Neural progenitor cell (in vitro differentiated cells): Measurements from ENCODE around the gene IL16.

Source experiments
- EZH2phosphoT487 ChIP-seq: fragments of 200-600 bp; sonication (generic); IDR thresholded peaks from 2 replicates; pipeline ENCODE4 v1.6.1; 2017; ENCODE audit warnings: antibody characterized with exemption
- TF ChIP-seq, protein P1 (sequence below): fragments of 200-600 bp; sonication (generic); IDR thresholded peaks from 2 replicates; pipeline ENCODE4 v1.5.1; 2017; ENCODE audit warnings: antibody characterized with exemption, mild to moderate bottlenecking

DNA sequence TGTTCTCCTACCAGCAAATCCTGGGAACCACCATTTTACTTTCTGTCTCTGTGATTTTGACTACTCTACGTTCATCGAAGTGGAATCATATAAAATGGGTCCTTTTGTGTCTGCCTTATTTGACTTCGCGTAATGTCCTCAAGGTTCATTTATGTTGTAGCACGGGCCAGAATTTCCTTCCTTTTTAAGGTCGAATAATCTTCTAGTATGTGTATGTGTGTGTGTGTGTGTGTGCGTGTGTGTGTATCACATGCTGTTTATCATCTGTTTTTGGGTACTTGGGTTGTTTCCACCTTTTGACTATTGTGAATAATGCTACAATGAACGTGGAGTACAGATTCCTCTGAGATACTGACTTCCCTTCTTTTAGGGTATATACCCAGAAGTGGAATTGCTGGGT is 91.9 kb downstream of the IL16 start:
- TF ChIP-seq, protein P1, sequence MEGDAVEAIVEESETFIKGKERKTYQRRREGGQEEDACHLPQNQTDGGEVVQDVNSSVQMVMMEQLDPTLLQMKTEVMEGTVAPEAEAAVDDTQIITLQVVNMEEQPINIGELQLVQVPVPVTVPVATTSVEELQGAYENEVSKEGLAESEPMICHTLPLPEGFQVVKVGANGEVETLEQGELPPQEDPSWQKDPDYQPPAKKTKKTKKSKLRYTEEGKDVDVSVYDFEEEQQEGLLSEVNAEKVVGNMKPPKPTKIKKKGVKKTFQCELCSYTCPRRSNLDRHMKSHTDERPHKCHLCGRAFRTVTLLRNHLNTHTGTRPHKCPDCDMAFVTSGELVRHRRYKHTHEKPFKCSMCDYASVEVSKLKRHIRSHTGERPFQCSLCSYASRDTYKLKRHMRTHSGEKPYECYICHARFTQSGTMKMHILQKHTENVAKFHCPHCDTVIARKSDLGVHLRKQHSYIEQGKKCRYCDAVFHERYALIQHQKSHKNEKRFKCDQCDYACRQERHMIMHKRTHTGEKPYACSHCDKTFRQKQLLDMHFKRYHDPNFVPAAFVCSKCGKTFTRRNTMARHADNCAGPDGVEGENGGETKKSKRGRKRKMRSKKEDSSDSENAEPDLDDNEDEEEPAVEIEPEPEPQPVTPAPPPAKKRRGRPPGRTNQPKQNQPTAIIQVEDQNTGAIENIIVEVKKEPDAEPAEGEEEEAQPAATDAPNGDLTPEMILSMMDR: no peak
- TF ChIP-seq EZH2phosphoT487: no peak
